ENCODE measurements around the gene NXPH3.
A peak's percentile ranks its signal among the peaks of the same experiment; 100 is the strongest.

Gene NXPH3

GRCh38 chr17:49575679-49576087 is at the start of gene NXPH3:
Gene NXPH3, plus strand, starts transcription at chr17:49575871. Its CDS starts 349 bp downstream, at chr17:49576220.
- Histone ChIP-seq H3K4me1 (ENCODE audit: insufficient read depth, low read length) (peaks cover 21% of the 10 kb centered on the region), H3K36me3 (ENCODE audit: insufficient read depth, low read length) (no peaks in the 10 kb centered on the region), H3K9ac (ENCODE audit: low read depth, low read length) (peak within 1 kb of the TSS; percentile 95), H3K9me3 (ENCODE audit: control insufficient read depth, insufficient read depth, low read length) (no peaks in the 10 kb centered on the region)

- H3K9ac ChIP-seq (ENCODE audit: low read depth, low read length), result no peak overlapping the region
- H3K9me3 ChIP-seq (ENCODE audit: control insufficient read depth, insufficient read depth, low read length), result no peaks in the 10 kb centered on the region
- H3K36me3 ChIP-seq (ENCODE audit: insufficient read depth, low read length), result no peaks in the 10 kb centered on the region
- peaks cover 4% of the 10 kb centered on the region; the same call in 1 of the 2 replicates for H3K4me1 ChIP-seq (ENCODE audit: insufficient read depth, low read length)
Measured at GRCh38 chr17:49527927-49528651, 47.6 kb upstream of the NXPH3 start.

- peaks cover 4% of the 10 kb centered on the region; the same call in 1 of the 2 replicates for H3K4me1 ChIP-seq (ENCODE audit: insufficient read depth, low read length)
- H3K36me3 ChIP-seq (ENCODE audit: insufficient read depth, low read length), result no peaks in the 10 kb centered on the region
- no peak overlapping the region for H3K9ac ChIP-seq (ENCODE audit: low read depth, low read length)
Measured at GRCh38 chr17:49528966-49529365, 46.7 kb upstream of the NXPH3 start.

GRCh38 chr17:49530118-49530517 is 45.6 kb upstream of the NXPH3 start:
- no peaks in the 10 kb centered on the region for H3K36me3 ChIP-seq (ENCODE audit: insufficient read depth, low read length)
- H3K9ac ChIP-seq (ENCODE audit: low read depth, low read length), result no peak overlapping the region
- peaks cover 4% of the 10 kb centered on the region; the same call in 1 of the 2 replicates for H3K4me1 ChIP-seq (ENCODE audit: insufficient read depth, low read length)
- H3K9me3 ChIP-seq (ENCODE audit: control insufficient read depth, insufficient read depth, low read length), result no peaks in the 10 kb centered on the region

More at GRCh38 chr17:49528966-49529365, 46.7 kb upstream of the NXPH3 start:
- no peaks in the 10 kb centered on the region for H3K9me3 ChIP-seq (ENCODE audit: control insufficient read depth, insufficient read depth, low read length)

GRCh38 chr17:49543860-49544259 is 31.8 kb upstream of the NXPH3 start:
- H3K9ac ChIP-seq (ENCODE audit: low read depth, low read length), result no peak overlapping the region
- H3K9me3 ChIP-seq (ENCODE audit: control insufficient read depth, insufficient read depth, low read length), result peaks cover 6% of the 10 kb centered on the region; the same call in 1 of the 2 replicates
- H3K36me3 ChIP-seq (ENCODE audit: insufficient read depth, low read length), result no peaks in the 10 kb centered on the region
- peaks cover 39% of the 10 kb centered on the region for H3K4me1 ChIP-seq (ENCODE audit: insufficient read depth, low read length)

GRCh38 chr17:49545007-49545660 is 30.5 kb upstream of the NXPH3 start:
- peaks cover 6% of the 10 kb centered on the region; the same call in 1 of the 2 replicates for H3K9me3 ChIP-seq (ENCODE audit: control insufficient read depth, insufficient read depth, low read length)
- H3K36me3 ChIP-seq (ENCODE audit: insufficient read depth, low read length), result no peaks in the 10 kb centered on the region
- peaks cover 39% of the 10 kb centered on the region for H3K4me1 ChIP-seq (ENCODE audit: insufficient read depth, low read length)
- H3K9ac ChIP-seq (ENCODE audit: low read depth, low read length), result no peak overlapping the region

GRCh38 chr17:49545806-49546545 is 29.7 kb upstream of the NXPH3 start:
- H3K9ac ChIP-seq (ENCODE audit: low read depth, low read length), result no peak overlapping the region
- H3K36me3 ChIP-seq (ENCODE audit: insufficient read depth, low read length), result no peaks in the 10 kb centered on the region
- peaks cover 39% of the 10 kb centered on the region for H3K4me1 ChIP-seq (ENCODE audit: insufficient read depth, low read length)

GRCh38 chr17:49546546-49547535 is 28.8 kb upstream of the NXPH3 start:
- H3K9me3 ChIP-seq (ENCODE audit: control insufficient read depth, insufficient read depth, low read length), result peaks cover 6% of the 10 kb centered on the region; the same call in 1 of the 2 replicates
- H3K36me3 ChIP-seq (ENCODE audit: insufficient read depth, low read length), result no peaks in the 10 kb centered on the region
- no peak overlapping the region for H3K9ac ChIP-seq (ENCODE audit: low read depth, low read length)
- H3K4me1 ChIP-seq (ENCODE audit: insufficient read depth, low read length), result peaks cover 39% of the 10 kb centered on the region

More at GRCh38 chr17:49545806-49546545, 29.7 kb upstream of the NXPH3 start:
- peaks cover 6% of the 10 kb centered on the region; the same call in 1 of the 2 replicates for H3K9me3 ChIP-seq (ENCODE audit: control insufficient read depth, insufficient read depth, low read length)

- Histone ChIP-seq H3K4me1 (ENCODE audit: insufficient read depth, low read length) (peaks cover 39% of the 10 kb centered on the region), H3K9me3 (ENCODE audit: control insufficient read depth, insufficient read depth, low read length) (peaks cover 6% of the 10 kb centered on the region; the same call in 1 of the 2 replicates), H3K36me3 (ENCODE audit: insufficient read depth, low read length) (no peaks in the 10 kb centered on the region), H3K9ac (ENCODE audit: low read depth, low read length) (no peak overlapping the region)
Measured at GRCh38 chr17:49547566-49547965, 28.1 kb upstream of the NXPH3 start.

GRCh38 chr17:49548051-49548505 is 27.6 kb upstream of the NXPH3 start:
- no peaks in the 10 kb centered on the region for H3K36me3 ChIP-seq (ENCODE audit: insufficient read depth, low read length)
- no peak overlapping the region for H3K9ac ChIP-seq (ENCODE audit: low read depth, low read length)
- peaks cover 6% of the 10 kb centered on the region; the same call in 1 of the 2 replicates for H3K9me3 ChIP-seq (ENCODE audit: control insufficient read depth, insufficient read depth, low read length)
- H3K4me1 ChIP-seq (ENCODE audit: insufficient read depth, low read length), result peaks cover 39% of the 10 kb centered on the region

- peaks cover 33% of the 10 kb centered on the region for H3K4me1 ChIP-seq (ENCODE audit: insufficient read depth, low read length)
Measured at GRCh38 chr17:49548506-49549310, 27.0 kb upstream of the NXPH3 start.

GRCh38 chr17:49549311-49549605 is 26.4 kb upstream of the NXPH3 start:
- H3K36me3 ChIP-seq (ENCODE audit: insufficient read depth, low read length), result no peaks in the 10 kb centered on the region
- H3K9me3 ChIP-seq (ENCODE audit: control insufficient read depth, insufficient read depth, low read length), result no peaks in the 10 kb centered on the region
- peaks cover 30% of the 10 kb centered on the region for H3K4me1 ChIP-seq (ENCODE audit: insufficient read depth, low read length)
- no peak overlapping the region for H3K9ac ChIP-seq (ENCODE audit: low read depth, low read length)

More at GRCh38 chr17:49548506-49549310, 27.0 kb upstream of the NXPH3 start:
- Histone ChIP-seq H3K36me3 (ENCODE audit: insufficient read depth, low read length) (no peaks in the 10 kb centered on the region), H3K9me3 (ENCODE audit: control insufficient read depth, insufficient read depth, low read length) (peaks cover 3% of the 10 kb centered on the region; the same call in 1 of the 2 replicates), H3K9ac (ENCODE audit: low read depth, low read length) (no peak overlapping the region)

Measured in ES-I3 (cell line).